OCI-LY3 (cell line): ENCODE results near the gene DIP2C.

Source experiments
- EZH2phosphoT487 ChIP-seq: fragments of 200-600 bp; shearing (Covaris generic); IDR thresholded peaks from 2 replicates; pipeline ENCODE4 v1.6.1; 2018; ENCODE audit warnings: antibody characterized with exemption, mixed run types, low read depth
- TF ChIP-seq, protein P1 (sequence below): fragments of 200-600, 300-600 bp; sonication (generic); IDR thresholded peaks from 2 replicates; pipeline ENCODE4 v1.5.1; 2014; ENCODE audit warnings: antibody characterized with exemption, low read length, low read depth

DNA sequence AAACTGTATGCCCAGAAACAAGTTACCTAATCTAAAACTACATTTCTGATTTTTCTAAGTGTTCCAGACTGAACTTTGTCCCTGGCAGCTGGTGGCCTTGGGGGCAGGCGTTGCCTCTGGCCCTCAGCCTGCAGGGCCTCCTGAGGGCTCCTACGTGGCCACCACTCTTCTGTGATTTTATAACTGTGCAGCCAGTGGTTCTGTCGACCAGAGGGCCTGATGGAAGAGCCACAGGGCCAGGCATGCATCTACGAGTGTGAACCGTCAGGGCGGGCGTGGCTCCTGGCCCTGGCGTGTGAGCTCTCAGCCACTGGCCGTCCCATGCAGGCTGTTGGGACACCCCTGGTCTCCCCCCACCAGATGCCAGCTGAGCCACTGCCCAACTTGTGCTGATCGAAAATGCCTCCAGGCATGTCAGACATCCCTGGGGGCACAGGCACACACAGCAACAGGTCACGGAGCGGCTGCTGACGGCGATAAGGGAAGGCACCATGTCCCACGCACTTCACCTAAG lies 380.8 kb downstream of the DIP2C start:
- TF ChIP-seq, protein P1, sequence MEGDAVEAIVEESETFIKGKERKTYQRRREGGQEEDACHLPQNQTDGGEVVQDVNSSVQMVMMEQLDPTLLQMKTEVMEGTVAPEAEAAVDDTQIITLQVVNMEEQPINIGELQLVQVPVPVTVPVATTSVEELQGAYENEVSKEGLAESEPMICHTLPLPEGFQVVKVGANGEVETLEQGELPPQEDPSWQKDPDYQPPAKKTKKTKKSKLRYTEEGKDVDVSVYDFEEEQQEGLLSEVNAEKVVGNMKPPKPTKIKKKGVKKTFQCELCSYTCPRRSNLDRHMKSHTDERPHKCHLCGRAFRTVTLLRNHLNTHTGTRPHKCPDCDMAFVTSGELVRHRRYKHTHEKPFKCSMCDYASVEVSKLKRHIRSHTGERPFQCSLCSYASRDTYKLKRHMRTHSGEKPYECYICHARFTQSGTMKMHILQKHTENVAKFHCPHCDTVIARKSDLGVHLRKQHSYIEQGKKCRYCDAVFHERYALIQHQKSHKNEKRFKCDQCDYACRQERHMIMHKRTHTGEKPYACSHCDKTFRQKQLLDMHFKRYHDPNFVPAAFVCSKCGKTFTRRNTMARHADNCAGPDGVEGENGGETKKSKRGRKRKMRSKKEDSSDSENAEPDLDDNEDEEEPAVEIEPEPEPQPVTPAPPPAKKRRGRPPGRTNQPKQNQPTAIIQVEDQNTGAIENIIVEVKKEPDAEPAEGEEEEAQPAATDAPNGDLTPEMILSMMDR = no peak
- TF ChIP-seq EZH2phosphoT487 = no peak
